Gastroesophageal sphincter (tissue), 4 donors: ENCODE measurements around the gene SNAPC4. TPM values are rescaled to one million over a fixed set of nuclear protein-coding genes. Genes with fewer than 3 reads are reported as not detected.

Experiments used
- ATAC-seq: fragments of 150-250 bp; one replicate; pipeline ENCODE4 v1.9.1; 2016; ENCODE audit warnings: mild to moderate bottlenecking, moderate library complexity
- H3K27ac ChIP-seq, 4 donors: fragments of 200-600 bp; sonication (generic) in 3 of 4; 1 replicate in 3 of 4; 2 replicates in 1 of 4; pipeline ENCODE4 v1.5.1; 2016 to 2019
- H3K27me3 ChIP-seq: fragments of 200-600 bp; sonication (generic); one replicate; pipeline ENCODE4 v1.5.1; 2019
- H3K36me3 ChIP-seq, 2 donors: fragments of 200-600 bp; sonication (generic); one replicate each; pipeline ENCODE4 v1.5.1; 2019; ENCODE audit warnings: control low read depth in 1 of 2
- H3K4me1 ChIP-seq, 3 donors: fragments of 200-600 bp; sonication (generic); 1 replicate in 2 of 3; 2 replicates in 1 of 3; pipeline ENCODE4 v1.5.1; 2016 to 2019; ENCODE audit warnings: control low read depth in 2 of 3
- H3K4me3 ChIP-seq, 2 donors: fragments of 200-600 bp; sonication (generic); one replicate each; pipeline ENCODE4 v1.5.1; 2019; ENCODE audit warnings: mild to moderate bottlenecking in 1 of 2, moderate library complexity in 1 of 2
- H3K9me3 ChIP-seq, 3 donors: fragments of 200-600 bp; sonication (generic); one replicate each; pipeline ENCODE4 v1.5.1; 2017 to 2019; ENCODE audit warnings: control low read depth in 2 of 3
- EP300 ChIP-seq: sonication (generic); formaldehyde crosslinking; IDR thresholded peaks from one replicate; pipeline ENCODE4 v1.6.1; 2017; ENCODE audit warnings: antibody characterized with exemption, mild to moderate bottlenecking
- POLR2A ChIP-seq, 2 donors: fragments of 450-650 bp; IDR thresholded peaks; one replicate each; pipeline ENCODE4 v1.6.1; 2017; ENCODE audit warnings: antibody characterized with exemption in 2 of 2, mild to moderate bottlenecking in 2 of 2, moderate library complexity in 1 of 2
- POLR2AphosphoS5 ChIP-seq: sonication (generic); formaldehyde crosslinking; IDR thresholded peaks from one replicate; pipeline ENCODE4 v1.6.1; 2017; ENCODE audit warnings: antibody characterized with exemption
- WGBS, 2 donors: methylation state at CpG; one replicate each; pipeline ENCODE4 v1.1.5; 2018; ENCODE audit warnings: low coverage in 1 of 2; 5-methylcytosine and 5-hydroxymethylcytosine counted together
- total RNA-seq, 4 donors: library from RNA; depleted of rRNA; stranded (reverse); fragments of >200 nt; gene quantifications; one replicate each; pipeline ENCODE4 v1.1.0, GENCODE V29; 2016
- TF ChIP-seq, protein P1 (sequence below), 4 experiments: fragments of 200-600 bp in 2 of 4; fragments of 450-650 bp in 2 of 4; sonication (generic) in 1 of 4; IDR thresholded peaks; one replicate each; pipeline ENCODE4 v1.5.1; 2017 to 2019; ENCODE audit warnings: antibody characterized with exemption in 4 of 4, mild to moderate bottlenecking in 2 of 4, moderate library complexity in 2 of 4

Gene SNAPC4
- total RNA-seq, 4 donors from 2014 or later, result 3.5 to 8.4 (median 5.5) TPM

DNA sequence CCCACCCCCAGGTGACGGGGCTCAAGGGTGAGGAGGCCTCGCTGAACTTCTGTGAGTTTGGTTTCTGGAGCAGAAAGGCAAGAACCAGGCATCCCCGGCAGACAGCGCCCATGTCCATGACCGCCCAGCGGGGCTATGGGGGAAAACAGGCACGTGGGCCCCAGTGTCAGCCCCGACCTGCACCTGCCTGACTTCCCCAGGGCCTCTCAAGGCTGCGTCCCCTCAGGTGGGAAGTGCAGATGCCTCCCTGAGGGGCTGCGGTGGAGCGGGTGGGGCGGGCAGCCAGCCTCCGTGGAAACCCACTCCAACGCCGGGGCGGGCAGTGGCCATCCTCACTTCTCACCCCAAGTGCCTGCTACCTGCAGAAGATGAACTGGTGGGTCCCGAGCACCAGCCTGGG is 19.6 kb downstream of the SNAPC4 start:
- no CpG with 5 or more reads among the region's 17 CpGs for WGBS, 2 donors
- no peak overlapping the region for H3K27ac ChIP-seq
- H3K4me3 ChIP-seq, result no peak overlapping the region
- TF ChIP-seq, protein P1, sequence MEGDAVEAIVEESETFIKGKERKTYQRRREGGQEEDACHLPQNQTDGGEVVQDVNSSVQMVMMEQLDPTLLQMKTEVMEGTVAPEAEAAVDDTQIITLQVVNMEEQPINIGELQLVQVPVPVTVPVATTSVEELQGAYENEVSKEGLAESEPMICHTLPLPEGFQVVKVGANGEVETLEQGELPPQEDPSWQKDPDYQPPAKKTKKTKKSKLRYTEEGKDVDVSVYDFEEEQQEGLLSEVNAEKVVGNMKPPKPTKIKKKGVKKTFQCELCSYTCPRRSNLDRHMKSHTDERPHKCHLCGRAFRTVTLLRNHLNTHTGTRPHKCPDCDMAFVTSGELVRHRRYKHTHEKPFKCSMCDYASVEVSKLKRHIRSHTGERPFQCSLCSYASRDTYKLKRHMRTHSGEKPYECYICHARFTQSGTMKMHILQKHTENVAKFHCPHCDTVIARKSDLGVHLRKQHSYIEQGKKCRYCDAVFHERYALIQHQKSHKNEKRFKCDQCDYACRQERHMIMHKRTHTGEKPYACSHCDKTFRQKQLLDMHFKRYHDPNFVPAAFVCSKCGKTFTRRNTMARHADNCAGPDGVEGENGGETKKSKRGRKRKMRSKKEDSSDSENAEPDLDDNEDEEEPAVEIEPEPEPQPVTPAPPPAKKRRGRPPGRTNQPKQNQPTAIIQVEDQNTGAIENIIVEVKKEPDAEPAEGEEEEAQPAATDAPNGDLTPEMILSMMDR (IDR thresholded peaks at IDR 0.05), result no peak
- TF ChIP-seq POLR2AphosphoS5 (no peak), POLR2A (IDR thresholded peaks at IDR 0.05) (no peak), EP300 (no peak)
- H3K9me3 ChIP-seq, result no peaks in the 10 kb centered on the region
- peaks cover 0 to 76% of the 10 kb centered on the region in 2 donors for H3K36me3 ChIP-seq
- H3K27me3 ChIP-seq, result no peaks in the 10 kb centered on the region
- ATAC-seq, result no peak
- no peaks in the 10 kb centered on the region for H3K4me1 ChIP-seq

DNA sequence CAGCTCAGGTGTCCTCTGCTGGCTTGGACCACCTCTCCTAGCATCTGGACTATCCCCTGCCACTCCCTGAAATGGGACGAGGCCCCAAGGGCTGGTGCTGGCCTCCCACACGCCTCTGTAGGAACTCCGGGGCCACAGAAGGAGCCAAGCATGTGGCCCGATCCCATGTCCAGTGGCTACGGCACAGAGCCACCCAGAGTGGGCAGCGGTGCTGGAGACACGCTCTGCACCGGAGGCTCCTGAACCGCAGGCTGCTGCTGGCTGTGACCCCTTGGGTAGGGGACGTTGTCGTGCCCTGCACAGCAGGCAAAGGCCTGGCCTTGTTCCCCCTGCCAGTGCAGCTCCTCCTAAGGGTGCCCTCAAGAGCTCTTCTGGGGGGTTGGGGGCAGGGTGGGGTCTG is 20.1 kb downstream of the SNAPC4 start:
- peaks cover 0 to 71% of the 10 kb centered on the region in 2 donors for H3K36me3 ChIP-seq
- WGBS, 2 donors, result no CpG with 5 or more reads among the region's 11 CpGs
- no peak for TF ChIP-seq POLR2AphosphoS5
- TF ChIP-seq, protein P1 (IDR thresholded peaks at IDR 0.05), result no peak

DNA sequence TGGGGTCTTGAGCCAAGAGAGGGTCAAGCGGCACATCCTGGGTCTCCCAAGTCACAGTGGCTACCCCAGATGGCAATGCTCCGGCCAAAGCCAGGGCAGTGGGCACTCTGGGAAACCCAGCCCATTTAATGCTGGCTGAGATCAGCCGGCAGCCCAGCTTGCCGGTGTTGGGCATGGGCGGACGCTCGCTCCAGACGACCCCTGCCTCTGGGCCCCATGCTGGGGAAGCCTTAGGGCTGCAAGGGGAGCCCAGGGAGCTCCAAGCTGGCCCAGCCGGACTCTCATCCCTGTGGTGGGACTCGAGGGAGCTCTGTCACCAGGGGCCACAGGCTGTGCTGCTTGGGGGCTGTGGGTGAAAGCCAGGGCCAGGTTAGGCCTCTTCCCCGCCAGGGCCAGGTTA is 20.6 kb downstream of the SNAPC4 start:
- H3K36me3 ChIP-seq, result peaks cover 0 to 66% of the 10 kb centered on the region in 2 donors
- no peak for ATAC-seq
- no peak for TF ChIP-seq POLR2A (IDR thresholded peaks at IDR 0.05)
- TF ChIP-seq EP300, result no peak
- no peak for TF ChIP-seq POLR2AphosphoS5
- TF ChIP-seq, protein P1 (IDR thresholded peaks at IDR 0.05), result no peak

More for the DNA sequence above, 20.1 kb downstream of the SNAPC4 start:
- H3K9me3 ChIP-seq, result no peaks in the 10 kb centered on the region
- H3K4me1 ChIP-seq, result no peaks in the 10 kb centered on the region
- H3K27me3 ChIP-seq, result no peaks in the 10 kb centered on the region
- H3K27ac ChIP-seq, result no peak overlapping the region
- ATAC-seq, result no peak
- H3K4me3 ChIP-seq, result no peak overlapping the region

DNA sequence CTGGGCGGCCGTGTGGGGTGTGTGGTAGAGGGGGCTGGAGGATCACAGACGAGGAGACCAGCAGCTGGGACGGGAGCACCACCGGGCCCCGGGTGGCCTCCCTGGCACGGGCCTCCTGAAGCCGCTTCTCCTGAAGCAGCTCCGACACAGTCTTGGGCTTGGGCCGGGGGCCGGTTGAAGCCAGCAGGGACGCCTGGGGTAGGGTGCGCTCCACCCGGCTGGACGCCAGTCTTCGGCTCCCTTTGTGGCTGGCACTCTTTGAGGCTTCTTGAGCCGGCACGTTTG is 21.0 kb downstream of the SNAPC4 start:
- WGBS, 2 donors, result no CpG with 5 or more reads among the region's 18 CpGs
- Histone ChIP-seq H3K9me3 (no peaks in the 10 kb centered on the region), H3K27me3 (no peaks in the 10 kb centered on the region), H3K27ac (no peak overlapping the region), H3K4me3 (no peak overlapping the region), H3K4me1 (no peaks in the 10 kb centered on the region), H3K36me3 (peaks cover 0 to 61% of the 10 kb centered on the region in 2 donors)
- TF ChIP-seq, protein P1 (IDR thresholded peaks at IDR 0.05), result no peak
- TF ChIP-seq EP300 (no peak), POLR2AphosphoS5 (no peak), POLR2A (IDR thresholded peaks at IDR 0.05) (no peak)
- no peak for ATAC-seq

More for the DNA sequence above, 20.6 kb downstream of the SNAPC4 start:
- no peak overlapping the region for H3K4me3 ChIP-seq
- no peaks in the 10 kb centered on the region for H3K9me3 ChIP-seq
- no peaks in the 10 kb centered on the region for H3K4me1 ChIP-seq
- no CpG with 5 or more reads among the region's 11 CpGs for WGBS, 2 donors
- H3K27me3 ChIP-seq, result no peaks in the 10 kb centered on the region
- H3K27ac ChIP-seq, result no peak overlapping the region

GRCh38 chr9:136378170-136379002 is 21.6 kb downstream of the SNAPC4 start:
- Histone ChIP-seq H3K4me3 (no peak overlapping the region), H3K27ac (no peak overlapping the region), H3K36me3 (peaks cover 0 to 56% of the 10 kb centered on the region in 2 donors), H3K4me1 (no peaks in the 10 kb centered on the region), H3K27me3 (no peaks in the 10 kb centered on the region), H3K9me3 (no peaks in the 10 kb centered on the region)
- TF ChIP-seq, protein P1 (IDR thresholded peaks at IDR 0.05), result no peak
- TF ChIP-seq POLR2A (IDR thresholded peaks at IDR 0.05) (no peak), POLR2AphosphoS5 (no peak), EP300 (no peak)
- 100% methylated on average over 1 of the region's 28 CpGs; no CpG with 5 or more reads in 1 of the 2 donors for whole genome bisulfite sequencing, 2 donors
- no peak for ATAC-seq
